Endometrial microvascular endothelial cells (primary cell): ENCODE results near the gene MYPN. TPM values are rescaled to one million over a fixed set of nuclear protein-coding genes. Genes with fewer than 3 reads are reported as not detected.

Source experiments
- in situ Hi-C: cut with HindIII; loops from 2 replicates; pipeline ENCODE4 v1.10.0; 2017; ENCODE audit warnings: low sequenced_read_pairs, low pct_unique_long_range_greater_than_20kb; ENCODE audit errors: inconsistent ontology term
- total RNA-seq: library from RNA; depleted of rRNA; stranded (reverse); fragments of >200 nt; gene quantifications from one replicate; pipeline ENCODE4 v1.2.3, GENCODE V29; 2015; ENCODE audit errors: inconsistent ontology term

MYPN gene
- total RNA-seq, 1 donor from 2014 or later, result 1.1 TPM

DNA sequence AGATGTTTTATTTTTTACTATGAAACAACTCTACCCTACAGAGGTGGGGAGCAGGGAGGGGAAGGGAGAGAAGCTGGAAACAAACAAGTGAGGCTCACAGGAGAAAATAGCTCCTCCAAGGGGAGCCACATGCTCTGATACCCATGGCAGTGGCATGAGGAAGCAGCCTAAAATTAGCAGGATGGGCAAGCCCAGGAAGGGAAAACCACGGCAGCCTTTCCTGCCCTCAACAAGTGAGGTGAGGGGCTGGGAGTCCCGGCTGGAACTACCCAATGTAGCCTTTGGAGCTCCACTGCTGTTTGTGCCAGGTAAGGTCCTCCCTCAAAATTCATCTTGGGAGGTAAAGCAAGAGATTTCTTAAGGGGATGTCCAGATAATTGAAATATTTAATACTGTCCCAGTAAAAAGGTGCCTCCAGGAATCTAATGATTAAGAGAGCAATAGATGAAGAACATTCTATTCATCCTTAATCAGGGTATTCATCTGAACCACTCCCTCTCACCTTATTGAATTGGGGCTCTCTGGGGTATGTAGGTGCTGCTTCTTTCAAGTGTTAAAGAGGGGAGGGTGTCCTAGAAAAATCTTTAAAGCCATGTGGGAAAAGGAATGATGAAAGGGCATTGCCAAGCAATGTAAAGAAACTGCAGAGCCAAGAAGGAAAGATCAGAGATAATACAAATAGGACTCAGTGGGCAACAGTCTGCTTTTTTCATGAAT lies 21.4 kb upstream of the MYPN start:
- in situ Hi-C loops, result no loop called here

DNA sequence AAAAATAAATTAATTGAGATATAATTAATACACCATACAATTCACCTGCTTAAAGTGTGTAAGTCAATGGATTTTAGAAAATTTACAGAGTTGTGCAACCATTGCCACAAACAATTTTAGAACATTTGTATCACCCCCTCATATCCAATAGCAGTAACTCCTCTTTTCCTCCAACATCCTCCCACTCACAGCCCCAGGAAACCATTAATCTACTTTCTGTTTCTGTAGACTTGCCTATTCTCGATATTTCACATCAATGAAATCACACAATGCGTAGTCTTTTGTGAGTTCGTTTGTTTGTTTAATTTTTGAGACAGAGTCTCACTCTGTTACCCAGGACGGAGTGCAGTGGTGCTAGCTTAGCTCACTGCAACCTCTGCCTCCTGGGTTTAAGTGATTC lies 20.5 kb upstream of the MYPN start:
- in situ Hi-C loops, result no loop called here

DNA sequence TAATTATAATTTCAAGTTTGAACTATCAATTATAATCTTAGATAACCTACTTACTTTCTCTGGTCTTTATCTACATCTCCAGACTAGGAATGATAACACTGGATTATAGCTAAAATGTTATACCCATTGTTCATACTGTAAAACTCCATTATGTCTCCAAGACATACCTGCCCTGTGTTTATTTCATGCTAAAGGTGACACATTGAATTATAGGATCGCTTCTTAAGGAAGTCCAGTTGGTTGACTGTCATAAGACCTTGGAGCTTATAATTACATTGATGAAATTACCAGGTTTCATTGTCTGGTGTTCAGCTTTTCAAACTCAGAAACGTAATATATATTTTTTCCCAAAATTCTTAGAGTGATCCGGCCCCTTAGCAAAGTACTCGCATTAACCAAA lies 18.7 kb upstream of the MYPN start:
- in situ Hi-C loops, result no loop called here

DNA sequence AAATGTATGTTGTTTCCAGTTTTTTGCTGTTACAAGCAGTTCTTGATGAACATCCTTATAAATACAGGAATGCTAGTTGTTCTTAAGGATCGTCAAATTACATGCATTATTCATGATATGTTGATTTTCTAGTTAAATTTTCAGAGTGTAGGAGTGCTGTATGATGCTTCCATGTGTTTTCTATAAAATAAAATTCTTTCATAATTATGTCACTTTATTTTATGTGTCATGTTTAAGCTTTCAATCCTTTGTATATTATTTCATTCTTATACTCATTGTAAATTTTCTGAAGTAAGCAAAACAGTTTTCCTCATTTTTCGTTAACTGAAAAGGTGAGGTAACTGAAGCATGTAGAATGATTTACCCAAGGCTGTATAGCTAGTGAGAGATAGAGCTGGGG lies 16.8 kb upstream of the MYPN start:
- in situ Hi-C loops, result no loop called here

DNA sequence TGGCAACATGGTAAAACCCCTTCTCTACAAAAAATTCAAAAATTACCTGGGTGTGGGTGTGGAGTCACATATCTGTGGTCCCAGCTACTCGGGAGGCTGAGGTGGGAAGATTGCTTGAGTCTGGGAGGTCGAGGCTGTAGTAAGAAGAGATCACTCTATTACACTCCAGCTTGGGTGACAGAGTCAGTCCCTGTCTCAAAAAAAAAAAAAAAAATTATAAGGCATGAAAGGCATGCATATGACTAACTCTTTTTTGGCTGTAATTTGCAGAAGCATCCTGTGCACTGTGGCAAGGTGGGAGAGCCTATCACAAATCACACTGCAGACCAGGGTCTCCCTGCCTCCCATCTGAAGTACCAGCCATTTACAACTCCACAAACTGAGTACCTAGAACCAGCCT lies 14.1 kb upstream of the MYPN start:
- in situ Hi-C loops, result no loop called here

DNA sequence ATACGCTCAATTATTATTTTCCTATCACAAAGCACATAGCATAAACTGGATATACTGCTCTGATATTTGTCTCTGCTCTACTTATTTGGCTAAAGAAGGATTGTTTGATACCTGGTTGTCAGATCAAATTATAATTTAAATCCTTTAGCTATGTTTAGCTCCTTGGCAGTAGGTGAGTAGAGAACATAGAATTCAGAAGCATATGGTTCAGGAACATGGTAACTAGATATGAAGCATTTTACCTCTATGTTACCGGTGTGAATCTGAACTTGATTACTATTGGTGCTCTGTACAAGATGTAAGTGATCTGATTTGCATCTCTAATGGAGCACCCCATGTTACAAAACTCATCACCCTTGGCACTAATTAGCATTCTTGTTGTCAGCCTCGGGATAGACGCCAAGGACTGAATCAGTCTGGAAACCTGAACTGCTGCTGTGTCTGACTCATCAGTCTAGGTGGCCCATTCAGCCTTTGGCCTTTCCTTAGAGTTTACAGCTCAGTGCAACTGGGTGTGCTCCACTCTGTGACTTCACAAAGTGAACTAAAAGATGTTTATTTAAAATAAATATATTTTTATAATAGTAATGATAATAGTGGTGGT lies 12.3 kb upstream of the MYPN start:
- in situ Hi-C loops, result no loop called here

DNA sequence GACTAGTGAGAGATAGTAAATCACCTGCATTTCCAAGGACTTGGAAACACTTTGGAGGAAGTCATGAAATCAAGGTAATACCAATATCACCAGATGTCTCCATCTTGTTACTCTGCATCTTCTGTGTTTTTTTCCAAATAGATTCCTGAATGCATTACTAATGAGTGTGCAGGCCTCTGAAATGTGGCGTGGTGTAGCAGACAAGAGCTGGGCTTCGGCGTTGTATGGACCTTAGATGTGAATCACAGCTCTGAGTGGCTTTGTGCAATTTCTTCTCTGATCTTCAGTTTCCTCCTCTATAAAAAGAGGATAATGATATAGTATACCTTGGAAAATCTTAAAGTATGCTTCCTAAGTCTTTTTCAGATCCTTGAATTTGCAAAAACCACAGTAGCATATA lies 9.6 kb upstream of the MYPN start:
- in situ Hi-C loops, result no loop called here

DNA sequence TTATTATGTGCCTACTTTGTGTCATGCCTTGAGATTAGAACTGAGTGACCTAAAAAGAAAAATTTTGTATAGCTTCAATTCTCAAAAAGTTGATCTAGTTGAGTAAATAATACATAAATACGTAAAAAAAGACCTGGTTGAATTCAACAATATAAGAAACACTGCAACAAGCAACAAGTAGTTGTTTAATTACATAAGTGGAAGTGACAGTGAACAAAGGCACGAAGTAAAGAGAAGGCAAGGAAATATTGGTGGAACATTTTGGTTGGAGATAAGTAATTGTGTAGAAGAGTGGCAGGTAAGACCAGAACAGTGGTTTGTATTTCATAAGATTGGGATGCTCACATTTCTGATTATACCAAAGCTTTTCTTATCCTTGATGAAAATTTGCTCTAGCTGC lies 8.2 kb upstream of the MYPN start:
- in situ Hi-C loops, result no loop called here

DNA sequence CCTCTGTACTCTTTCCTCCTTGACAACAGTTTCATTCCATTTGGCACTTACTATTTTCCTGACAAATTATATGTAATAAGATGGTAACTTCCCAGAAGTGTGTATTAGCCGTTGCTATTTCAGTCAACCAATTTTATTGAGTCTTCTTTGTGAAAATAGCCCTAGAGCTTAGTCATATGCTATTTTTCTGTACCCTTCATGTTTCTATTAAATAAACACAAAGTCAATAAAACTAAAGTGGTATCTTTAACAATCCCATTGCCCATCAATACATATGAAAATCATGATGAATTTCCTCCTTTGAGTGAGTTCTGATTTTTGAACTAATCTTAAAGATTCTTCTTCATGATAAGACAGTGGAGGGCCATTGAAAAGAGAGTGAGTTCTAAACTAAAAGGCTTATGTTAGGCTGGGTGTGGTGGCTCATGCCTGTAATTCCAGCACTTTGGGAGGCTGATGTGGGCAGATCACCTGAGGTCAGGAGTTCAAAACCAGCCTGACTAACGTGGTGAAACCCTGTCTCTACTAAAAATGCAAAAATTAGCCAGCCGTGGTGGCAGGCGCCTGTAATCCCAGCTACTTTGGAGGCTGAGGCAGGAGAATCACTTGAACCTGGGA lies 5.9 kb upstream of the MYPN start:
- in situ Hi-C loops, result no loop called here

DNA sequence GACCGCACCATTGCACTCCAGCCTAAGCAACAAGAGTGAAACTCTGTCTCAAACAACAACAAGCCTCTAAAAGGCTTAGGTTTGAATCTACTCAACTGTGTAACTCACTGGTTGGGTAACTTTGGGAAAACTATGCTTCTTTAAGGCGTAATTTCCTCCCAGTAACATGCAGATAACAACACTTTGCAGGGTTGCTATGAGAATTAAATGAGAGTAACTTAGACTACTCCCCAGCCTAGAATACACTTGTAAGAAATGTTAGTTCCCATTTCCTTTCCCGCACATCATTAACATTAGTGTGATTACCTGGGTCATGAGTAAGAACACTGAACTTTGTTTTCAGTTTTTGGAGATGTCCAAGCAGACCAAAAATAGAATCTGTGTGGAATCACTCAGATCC lies 5.4 kb upstream of the MYPN start:
- in situ Hi-C loops, result no loop called here

DNA sequence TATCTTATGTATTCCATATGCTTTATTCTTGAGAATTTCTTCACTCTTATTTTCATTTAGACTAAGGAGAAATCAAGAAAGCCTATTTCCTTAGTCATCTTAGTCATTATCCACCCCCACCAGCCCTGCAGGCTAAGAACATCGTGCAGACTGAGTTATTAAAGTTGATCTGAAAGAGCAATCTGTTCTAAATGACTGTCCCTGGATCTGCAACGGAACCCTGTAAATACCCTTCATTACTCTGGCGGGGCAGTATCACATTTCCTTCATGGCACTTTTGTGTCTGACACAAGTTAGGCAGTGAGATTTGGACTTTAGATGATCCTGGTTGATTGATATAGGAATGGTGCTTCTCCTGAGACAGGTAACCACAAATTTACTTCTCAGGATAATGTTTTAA lies 3.5 kb upstream of the MYPN start:
- in situ Hi-C loops, result no loop called here

DNA sequence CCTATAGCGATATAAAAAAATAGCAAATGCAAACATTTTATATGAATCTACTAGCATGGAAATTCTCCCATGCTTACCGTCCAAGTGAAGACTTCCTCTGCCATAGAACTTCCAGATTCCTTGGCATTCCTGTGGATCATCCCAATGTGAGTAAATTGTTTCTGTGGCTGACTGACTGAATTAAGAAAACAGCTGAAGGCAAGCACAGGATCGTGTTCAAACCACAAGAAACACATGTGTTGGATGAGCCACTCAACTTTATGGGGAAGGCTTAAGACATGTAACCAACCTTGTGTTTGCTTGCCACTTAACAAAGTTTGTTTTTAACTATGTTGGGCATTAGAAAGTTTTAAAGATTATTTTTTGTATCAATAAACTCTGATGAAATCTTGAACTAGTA lies 2.6 kb upstream of the MYPN start:
- in situ Hi-C loops, result no loop called here

DNA sequence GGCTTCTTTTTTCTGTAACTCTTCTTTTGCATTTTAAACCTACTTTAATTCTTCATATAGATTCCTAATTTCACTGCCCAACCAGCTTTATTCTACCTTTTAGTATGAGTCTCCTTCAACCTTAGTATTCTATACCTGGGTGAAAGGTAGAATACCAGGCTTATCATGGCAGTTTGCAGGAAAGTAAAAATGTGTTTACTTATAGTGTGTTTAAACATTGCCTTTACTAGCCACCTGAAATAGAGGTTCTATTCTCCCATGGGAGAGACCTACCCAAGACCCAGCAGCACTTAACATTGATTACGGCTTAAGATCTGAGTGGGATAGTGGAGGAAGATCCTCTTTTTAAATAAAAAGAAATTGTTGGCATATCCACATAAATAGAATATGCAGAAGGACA lies 1.6 kb upstream of the MYPN start:
- in situ Hi-C loops, result no loop called here

DNA sequence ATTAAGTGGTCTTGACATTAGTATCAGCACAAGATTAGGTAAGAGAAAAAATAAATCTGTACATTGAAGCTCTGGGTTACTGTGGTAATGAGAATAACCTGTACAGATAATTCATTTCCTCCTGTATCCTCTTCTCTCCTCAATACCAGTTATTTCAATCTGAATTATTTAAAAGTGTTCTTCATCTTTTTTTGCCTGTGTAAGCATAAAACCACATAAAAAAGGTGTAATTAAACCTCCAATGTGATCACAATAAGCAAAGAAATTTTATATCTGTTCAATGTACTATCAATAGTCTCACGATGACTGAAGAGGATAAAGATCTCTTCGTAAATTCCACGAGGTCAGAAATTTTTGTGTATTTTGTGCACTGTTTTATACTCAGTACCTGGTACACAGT lies 1.2 kb upstream of the MYPN start:
- in situ Hi-C loops, result no loop called here

DNA sequence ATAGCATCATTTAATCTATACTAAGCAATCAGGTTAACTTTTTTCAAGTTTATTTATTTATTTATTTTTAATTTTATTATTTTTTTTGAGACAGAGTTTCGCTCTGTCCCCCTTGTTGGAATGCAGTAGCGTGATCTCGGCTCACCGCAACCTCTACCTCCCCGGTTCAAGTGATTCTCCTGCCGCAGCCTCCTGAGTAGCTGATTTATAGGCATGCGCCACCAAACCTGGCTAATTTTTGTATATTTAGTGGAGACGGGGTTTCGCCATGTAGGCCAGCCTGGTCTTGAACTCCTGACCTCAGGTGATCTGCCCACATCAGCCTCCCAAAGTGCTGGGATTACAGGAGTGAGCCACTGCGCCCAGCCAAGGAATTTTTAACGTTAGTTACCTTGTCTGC lies 635 bp upstream of the MYPN start:
- in situ Hi-C loops, result no loop called here

DNA sequence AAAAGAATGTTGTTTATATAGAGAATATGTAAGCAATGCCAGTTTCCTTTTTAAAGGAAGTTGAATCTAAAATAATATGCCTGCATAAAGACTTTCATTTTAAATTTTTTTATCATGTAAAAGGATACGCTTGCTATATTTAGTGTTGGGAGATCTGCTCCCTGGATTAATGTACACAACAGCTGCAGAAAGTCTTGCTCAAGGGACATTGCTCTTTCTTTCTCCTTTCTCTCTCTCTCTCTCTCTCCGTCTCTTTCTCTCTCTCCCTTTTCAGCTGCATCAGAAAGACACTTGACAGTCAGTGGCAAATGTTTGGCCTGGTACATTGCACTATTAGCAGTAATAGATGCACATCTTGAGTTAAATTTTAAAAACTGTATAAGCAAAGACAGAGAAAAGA lies 739 bp downstream of the MYPN start:
- in situ Hi-C loops, result no loop called here

DNA sequence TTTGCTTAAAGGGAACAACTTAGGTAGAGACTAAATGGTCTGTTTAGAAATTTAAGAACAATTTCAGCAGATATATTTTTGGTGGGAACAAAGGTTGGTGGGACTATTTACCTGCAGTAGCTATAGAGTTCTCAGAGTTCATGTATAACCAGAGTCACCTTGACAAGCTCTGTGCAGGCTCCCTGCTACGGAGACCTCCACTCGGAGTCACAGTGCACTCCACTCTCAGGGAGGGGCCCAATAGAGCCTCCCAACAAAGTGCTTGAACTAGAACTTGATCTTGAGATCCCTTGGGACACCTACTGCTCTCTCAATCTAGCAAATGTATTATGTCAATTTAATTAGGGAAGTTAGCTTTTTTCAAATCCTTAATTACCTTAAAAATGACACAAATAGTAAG lies 2.3 kb downstream of the MYPN start:
- in situ Hi-C loops, result no loop called here

DNA sequence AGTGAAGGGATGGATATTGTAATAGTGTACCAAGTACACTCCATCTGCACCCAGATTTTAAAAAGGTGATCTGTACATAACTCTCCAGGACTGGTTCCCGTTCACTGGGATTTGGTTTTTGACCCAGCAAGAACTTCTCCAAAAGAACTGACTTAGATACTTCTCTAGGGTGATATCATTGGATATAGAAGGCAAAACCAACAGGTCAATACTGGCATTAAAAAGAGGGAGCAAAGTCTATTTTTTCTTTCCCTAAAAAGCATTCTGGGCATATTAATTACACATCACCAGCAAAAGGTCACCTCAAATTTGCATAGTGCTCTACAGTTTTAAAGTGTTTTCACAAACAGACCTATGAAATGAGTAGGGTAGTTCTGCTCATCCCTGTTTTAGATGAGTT lies 3.5 kb downstream of the MYPN start:
- in situ Hi-C loops, result no loop called here

DNA sequence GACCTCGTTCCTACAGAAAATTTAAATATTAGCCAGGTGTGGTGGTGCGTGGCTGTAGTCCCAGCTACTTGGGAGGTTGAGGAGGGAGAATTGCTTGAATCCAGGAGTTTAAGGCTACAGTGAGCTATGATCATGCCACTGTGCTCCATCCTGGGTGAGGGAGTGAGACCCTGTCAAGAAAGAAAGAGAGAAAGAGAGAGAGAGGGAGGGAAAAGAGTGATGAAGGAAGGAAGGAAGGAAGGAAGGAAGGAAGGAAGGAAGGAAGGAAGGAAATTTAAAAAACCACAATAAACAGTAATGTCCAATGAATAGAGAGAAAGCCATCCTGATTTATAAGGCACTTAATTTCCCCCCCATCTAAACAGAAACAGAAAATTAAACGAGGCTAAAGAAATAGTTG lies 9.4 kb downstream of the MYPN start:
- in situ Hi-C loops, result no loop called here

DNA sequence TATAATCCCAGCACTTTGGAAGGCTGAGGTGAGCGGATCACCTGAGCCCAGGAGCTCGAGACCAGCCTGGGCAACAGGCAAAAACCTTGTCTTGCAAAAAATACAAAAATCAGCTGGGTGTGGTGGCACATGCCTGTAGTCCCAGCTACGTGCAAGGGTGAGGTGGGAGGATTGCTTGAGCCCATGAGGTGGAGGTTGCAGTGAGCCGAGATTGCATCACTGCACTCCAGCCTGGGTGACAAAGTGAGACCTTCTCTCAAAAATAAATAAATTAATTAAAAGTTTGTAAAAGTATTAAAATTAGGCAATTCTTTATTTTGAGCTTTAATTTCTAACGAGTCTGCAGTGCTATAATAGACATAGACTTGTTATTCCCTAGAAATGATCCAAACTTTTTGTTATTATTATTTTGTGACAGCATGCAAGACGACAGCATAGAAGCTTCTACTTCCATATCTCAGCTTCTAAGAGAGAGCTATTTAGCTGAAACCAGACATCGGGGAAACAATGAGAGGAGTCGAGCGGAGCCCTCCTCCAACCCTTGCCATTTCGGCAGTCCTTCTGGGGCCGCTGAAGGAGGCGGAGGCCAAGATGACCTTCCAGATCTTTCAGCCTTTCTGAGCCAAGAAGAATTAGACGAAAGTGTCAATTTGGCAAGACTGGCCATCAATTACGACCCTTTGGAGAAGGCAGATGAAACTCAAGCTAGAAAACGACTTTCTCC lies 11.9 kb downstream of the MYPN start:
- in situ Hi-C loops, result no loop called here
